NCI-H1694 treated with DMSO at 0.1 percent for 48 hours (cell line): ENCODE data around the gene ERP44.

ENCODE experiments used
- DNase-seq: peaks from one replicate; lab custom pipeline; 2025; lab: John Stamatoyannopoulos, UW

Gene ERP44

GRCh38 chr9:99936947-99937587 is 161.7 kb downstream of the ERP44 start:
- DNase-seq, result no peak

GRCh38 chr9:99931155-99931840 is 167.5 kb downstream of the ERP44 start:
- no peak for DNase-seq

GRCh38 chr9:99929652-99930051 is 169.1 kb downstream of the ERP44 start:
- no peak for DNase-seq
